ENCODE data around the gene PARD6B. TPM values are rescaled to one million over a fixed set of nuclear protein-coding genes. Genes with fewer than 3 reads are reported as not detected.

PARD6B gene
- total RNA-seq, 4 donors from 2014 or later, result 1.6 to 2.2 (median 1.9) TPM

DNA sequence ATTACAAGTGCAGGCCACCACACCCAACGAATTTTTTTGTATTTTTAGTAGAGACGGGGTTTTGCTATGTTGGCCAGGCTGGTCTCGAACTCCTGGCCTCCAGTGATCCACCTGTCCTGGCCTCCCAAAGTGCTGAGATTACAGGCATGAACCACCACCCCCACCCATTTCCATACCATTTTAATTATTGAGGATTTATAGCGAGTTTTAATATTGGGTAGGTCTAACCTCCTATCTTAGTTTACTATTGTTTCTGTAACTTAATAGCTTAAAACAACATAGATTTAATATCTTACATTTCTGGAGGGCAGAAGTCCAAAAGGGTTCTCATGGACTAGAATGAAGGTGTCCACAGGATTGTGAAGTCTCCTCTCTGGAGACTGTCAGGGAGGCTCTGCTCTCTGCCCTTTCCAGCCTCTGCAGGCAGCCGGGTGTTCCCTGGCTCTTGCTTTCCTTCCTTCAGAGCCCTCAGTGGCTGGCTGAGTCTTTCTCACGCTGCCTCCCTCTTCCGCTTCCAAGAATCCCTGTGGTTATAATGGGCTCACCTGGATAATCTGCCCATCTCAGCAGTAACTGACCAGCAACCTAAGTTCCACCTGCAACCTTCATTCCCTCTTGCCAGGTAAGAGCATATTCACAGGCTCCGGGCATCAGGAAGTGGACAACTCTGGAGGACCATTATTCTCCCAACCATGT lies 44.9 kb downstream of the PARD6B start:
- TF ChIP-seq, protein P1, sequence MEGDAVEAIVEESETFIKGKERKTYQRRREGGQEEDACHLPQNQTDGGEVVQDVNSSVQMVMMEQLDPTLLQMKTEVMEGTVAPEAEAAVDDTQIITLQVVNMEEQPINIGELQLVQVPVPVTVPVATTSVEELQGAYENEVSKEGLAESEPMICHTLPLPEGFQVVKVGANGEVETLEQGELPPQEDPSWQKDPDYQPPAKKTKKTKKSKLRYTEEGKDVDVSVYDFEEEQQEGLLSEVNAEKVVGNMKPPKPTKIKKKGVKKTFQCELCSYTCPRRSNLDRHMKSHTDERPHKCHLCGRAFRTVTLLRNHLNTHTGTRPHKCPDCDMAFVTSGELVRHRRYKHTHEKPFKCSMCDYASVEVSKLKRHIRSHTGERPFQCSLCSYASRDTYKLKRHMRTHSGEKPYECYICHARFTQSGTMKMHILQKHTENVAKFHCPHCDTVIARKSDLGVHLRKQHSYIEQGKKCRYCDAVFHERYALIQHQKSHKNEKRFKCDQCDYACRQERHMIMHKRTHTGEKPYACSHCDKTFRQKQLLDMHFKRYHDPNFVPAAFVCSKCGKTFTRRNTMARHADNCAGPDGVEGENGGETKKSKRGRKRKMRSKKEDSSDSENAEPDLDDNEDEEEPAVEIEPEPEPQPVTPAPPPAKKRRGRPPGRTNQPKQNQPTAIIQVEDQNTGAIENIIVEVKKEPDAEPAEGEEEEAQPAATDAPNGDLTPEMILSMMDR (IDR thresholded peaks at IDR 0.05; ENCODE audit: low read depth), result no peak

- TF ChIP-seq, protein P1 (IDR thresholded peaks at IDR 0.05; ENCODE audit: low read depth), result no peak
Measured at GRCh38 chr20:50777373-50777772, 46.0 kb downstream of the PARD6B start.

DNA sequence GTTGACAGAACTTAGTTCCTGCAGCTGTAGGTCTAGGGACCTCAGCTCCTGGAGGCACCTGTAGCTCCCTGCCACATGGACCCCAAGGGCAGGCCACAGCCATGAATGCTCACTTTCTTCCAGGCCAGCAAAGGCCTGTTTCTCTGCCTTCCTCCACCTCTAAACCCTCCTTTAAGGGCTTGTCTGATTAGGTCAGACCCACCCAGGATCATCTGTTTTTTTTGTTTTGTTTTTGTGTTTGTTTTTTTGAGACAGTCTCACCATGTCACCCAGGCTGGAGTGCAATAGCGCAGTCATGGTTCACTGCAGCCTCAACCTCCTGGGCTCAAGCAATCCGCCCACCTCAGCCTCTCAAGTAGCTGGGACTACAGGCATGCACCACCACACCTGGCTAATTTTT lies 52.0 kb downstream of the PARD6B start:
- TF ChIP-seq, protein P1 (IDR thresholded peaks at IDR 0.05; ENCODE audit: low read depth), result no peak

- TF ChIP-seq, protein P1 (IDR thresholded peaks at IDR 0.05; ENCODE audit: low read depth), result no peak
Measured at GRCh38 chr20:50783903-50784302, 52.5 kb downstream of the PARD6B start.

DNA sequence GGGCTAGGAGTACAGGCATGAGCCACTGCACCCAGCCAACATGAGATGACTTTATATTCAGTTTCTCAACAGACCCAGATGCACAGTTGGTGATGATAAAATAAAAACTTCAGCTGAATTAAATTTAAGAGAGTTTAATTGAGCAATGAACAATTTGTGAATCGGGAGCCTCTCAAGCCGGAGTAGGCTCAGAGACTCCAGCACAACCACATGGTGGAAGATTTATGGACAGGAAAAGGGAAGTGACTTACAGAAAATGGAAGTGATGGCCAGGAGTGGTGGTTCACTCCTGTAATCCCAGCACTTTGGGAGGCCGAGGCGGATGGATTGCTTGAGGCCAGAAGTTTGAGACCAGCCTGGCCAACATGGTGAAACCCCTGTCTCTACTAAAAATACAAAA lies 53.1 kb downstream of the PARD6B start:
- TF ChIP-seq, protein P1 (IDR thresholded peaks at IDR 0.05; ENCODE audit: low read depth), result no peak

DNA sequence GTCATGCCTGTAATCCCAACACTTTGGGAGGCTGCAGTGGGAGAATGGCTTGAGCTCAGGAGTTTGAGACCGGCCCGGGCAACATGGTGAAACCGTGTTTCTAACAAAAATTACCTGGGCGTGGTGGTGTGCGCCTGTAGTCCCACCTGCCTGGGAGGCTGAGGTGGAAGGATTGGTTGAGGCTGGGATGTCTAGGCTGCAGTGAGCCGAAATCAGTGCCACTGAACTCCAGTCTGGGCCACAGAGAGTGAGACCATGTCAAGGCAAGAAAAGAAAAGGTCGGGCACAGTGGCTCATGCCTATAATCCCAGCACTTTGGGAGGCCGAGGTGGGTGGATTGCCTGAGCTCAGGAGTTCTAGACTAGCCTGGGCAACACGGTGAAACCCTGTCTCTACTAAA lies 55.3 kb downstream of the PARD6B start:
- TF ChIP-seq, protein P1 (IDR thresholded peaks at IDR 0.05; ENCODE audit: low read depth), result no peak

DNA sequence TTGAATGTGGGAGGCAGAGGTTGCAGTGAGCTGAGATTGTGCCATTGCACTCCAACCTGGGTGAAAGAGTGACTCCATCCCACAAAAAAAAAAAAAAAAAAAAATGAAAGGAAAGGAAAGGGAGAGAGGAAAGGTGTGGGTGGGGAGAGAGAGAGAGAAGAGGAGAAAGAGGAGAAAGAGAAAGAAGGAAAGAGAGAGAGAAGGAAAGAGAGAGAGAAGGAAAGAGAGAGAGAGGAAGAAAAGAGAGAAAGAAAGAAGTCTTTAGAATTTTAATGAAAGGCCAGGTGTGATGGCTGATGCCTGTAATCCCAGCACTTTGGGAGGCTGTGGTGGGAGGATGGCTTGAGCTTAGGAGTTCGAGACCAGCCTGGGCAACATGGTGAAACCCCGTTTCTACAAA lies 55.8 kb downstream of the PARD6B start:
- TF ChIP-seq, protein P1 (IDR thresholded peaks at IDR 0.05; ENCODE audit: low read depth), result no peak

Data from subcutaneous adipose tissue (tissue), 4 donors.